T-helper 1 cell (primary cell): Measurements from ENCODE around the gene ANAPC15.
A peak's percentile ranks its signal among the peaks of the same experiment; 100 is the strongest.

ENCODE experiments used
- DNase-seq, 5 donors: peaks; one replicate each; pipeline ENCODE4 v3.0.0-alpha.2; 2012 to 2020

The ANAPC15 gene

GRCh38 chr11:72124046-72124445, 11.6 kb upstream of the ANAPC15 start:
- DNase-seq = no peak

DNA sequence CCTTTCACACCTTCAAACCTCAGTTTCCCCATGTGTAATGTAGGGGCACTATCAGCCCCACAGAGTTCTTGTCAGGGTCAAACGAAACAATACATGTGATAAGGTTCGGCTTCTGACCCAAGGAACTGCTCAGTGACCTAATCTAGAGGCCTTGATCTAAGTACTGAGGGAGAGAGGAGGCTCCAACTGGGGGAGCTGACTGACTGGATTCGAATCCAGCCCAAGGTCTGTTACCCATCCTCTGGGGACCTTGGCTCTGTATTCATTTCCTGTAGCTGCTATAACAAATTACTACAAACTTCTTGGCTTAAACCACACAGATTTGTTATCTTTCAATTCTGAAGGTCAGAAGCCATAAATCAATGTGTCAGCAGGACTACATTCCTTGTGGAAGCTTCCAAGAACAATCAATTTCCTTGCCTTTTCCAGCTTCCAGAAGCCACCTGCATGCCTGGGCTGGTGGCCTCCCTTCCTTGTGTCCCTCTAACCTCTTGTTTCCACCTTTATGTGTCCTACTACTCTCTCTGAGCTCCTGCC, 10.7 kb upstream of the ANAPC15 start:
- no peak for DNase-seq

DNA sequence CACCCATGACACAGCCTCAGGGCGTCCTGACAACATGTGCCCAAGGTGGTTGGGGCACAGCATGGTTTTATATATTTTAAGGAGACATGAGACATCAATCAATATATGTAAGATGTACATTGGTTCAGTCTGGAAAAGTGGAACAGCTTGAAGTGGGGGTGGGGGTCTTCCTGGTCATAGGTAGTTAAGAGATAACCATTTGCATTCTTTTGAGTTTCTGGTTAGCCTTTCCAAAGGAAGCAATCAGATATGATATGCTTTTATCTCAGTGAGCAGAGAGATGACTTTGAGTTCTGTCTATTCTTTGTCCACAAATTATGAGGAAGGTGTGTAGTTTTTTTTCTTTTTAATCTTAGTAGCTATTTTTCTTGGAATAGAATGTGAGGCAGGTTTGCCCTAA, 10.1 kb upstream of the ANAPC15 start:
- no peak for DNase-seq

GRCh38 chr11:72120930-72121329, 8.4 kb upstream of the ANAPC15 start:
- DNase-seq = no peak

DNA sequence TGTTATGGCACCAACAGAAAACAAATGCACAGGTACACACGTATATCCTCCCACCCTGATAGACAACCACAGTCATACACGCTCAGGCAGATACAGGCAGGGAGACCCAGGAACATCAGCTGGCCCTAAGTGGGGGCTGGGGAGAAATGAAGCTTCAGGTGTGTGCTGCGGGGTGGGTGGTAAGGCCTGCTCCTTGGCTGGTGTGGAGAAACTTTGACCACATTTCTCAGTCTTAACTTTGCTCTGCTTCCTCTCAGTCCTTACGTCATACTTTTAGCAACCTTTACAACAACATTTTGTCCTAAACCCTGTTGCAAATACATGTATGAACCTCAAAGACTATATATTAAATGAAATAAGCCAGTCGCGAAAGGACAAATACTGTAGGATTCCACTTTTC, 6.7 kb upstream of the ANAPC15 start:
- no peak for DNase-seq

DNA sequence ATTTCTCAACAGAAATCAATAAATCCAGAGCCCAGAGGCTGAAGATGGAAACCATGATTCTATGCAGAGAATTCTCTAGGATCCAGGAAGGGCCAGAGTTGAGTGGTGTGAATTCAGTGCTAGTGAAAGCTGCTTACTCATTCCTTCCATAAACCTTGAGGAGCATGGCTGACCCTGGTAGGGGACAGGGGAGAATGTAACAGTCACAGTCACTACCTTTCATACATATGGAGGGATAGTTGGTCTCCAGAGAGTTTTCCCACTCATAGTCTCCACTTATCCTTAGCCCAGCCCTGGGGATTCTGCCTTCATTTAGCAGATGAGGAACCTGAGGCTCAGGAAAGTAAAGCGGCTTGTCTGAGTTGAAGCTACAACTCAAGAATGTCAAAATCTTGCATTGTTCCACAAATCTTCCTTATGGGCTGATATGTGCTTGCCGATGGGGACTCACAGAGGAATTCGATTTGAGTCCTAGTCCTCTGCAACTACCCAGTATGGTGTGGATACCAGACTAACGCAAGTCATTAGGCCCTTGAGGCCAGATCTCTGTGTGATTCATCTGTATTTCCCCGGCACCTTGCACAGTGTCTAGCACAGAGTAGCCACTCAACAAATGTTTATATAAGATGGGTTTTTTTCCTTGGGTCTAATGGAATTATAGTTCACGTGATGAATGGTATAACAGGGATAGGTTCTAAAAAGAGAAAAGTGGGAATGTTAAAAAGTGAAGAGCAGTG, 3.7 kb upstream of the ANAPC15 start:
- DNase-seq = no peak

DNA sequence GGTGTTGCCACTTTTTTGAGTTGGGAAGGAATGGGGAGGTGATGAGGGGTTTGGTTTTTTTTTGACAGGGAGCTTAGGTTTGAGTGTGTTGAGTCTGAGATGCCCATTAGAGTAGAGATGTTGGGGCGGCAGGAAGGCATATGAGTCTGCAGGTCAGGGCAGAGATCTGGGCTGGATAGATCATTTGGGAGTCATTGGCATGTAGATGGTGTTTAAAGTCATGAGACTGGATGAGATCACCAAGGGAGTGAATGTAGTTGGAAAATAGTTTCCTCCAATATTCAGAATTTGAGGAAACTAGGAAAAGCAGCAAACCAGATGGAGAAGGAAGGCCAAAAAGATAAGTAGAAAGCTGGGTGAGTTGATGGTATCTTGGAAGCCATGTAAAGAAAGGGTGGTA, 2.1 kb upstream of the ANAPC15 start:
- DNase-seq = no peak

DNA sequence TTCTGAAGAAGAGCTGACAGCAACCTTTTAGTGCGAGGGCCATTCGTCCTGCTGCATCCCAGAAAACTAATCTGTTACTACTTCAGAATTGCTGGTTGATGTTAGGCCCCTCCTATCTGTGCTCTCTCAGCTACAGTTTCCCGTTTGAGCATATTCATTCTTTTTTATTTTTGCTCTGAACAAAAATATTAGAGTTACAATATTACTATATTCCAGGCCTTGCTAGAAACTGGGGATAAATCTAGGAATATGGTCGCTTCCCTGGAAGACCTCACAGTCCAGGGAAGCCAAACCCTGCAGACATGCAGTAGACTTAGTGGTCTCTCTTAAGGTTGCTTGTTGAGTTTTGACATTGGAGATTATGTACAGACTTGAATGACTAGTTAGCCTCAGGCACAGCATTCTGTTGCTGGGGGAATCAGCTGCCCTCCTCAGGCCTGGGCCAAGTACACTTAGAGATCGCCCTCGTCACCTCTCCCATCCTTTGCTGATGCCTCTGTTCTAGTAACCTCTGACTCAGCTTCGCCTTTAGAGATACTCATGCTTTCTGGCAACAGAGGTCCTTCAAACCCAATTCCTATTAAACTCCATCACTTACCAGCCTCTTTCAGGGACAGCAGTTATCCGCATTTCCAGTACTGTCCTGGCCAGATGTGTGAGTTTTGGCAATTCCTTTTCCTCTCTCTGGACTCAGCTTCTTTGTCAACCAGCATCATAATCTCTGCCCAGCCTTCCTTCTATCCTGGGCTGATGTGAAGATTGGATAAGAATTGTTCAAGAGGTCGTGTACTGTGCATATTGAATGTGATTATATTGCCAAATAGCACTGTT, 698 bp upstream of the ANAPC15 start:
- no peak for DNase-seq

DNA sequence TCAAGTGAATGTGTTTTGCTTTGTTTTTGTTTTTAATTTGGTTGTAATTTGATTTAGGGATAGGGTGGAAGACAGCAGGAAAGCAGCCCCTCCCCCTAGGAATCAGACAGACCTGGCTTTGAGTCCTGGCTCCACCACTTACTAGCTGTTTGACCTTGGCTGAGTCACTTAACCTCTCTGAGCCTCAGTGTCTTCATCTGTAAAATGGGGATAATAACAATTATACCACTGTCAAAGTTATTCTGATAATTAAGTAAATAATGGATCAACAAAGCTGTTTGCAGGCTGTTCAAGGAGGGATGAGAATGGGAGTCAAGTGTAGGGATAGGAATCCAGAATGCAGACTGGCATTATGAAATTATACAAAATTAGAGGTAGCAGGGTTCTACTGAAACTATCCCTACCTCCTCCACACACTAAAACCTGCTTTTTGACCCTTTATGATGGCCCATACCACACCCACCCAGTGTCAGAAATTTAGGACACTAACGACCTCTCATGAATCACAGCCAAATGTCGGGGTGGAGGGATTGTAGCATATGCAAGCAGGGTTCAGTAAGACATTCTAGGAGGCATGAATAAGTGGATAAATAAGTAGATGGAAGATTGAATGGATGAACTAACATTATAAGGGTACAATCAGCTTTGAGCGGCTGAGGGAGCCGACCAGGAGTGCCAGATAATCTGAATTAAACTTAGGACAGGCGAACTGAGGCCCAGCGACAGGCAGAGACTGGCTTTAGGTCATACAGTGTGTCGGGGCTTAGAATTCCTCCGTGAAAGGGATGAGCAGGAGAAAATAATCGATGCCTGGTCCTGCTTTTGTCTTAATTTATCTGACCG, 974 bp downstream of the ANAPC15 start:
- no peak for DNase-seq

GRCh38 chr11:72105888-72106287, 6.6 kb downstream of the ANAPC15 start, which contains the start of gene TOMT:
TOMT (plus strand) TSS chr11:72105924; CDS start chr11:72105952, 28 bp downstream.
- no peak for DNase-seq

DNA sequence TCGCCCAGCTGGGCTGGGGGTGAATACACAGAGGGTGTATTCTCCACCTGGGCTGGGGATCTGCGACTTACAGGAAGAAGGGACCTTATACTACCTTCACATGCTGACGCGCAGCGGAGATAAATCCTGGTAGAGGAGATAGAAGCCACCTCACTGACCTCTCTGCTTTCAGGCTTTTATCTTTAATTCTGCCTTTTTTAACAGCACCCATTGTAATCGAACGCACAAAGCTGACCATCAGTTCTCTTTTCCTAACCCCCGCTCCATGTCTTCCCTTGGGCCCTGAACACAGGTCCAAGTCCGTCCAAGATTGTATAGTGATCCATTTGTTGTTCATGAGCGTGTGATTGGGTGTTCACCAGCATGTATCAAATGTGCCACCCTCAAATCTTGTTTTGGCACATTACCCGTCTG, 8.7 kb downstream of the ANAPC15 start:
- DNase-seq = no peak

GRCh38 chr11:72102946-72103753, 9.3 kb downstream of the ANAPC15 start, which contains the start of gene LAMTOR1:
LAMTOR1 (minus strand) TSS chr11:72103297; CDS start chr11:72103224, 73 bp downstream.
- peak; percentile 93 to 98 (median 96) for DNase-seq

DNA sequence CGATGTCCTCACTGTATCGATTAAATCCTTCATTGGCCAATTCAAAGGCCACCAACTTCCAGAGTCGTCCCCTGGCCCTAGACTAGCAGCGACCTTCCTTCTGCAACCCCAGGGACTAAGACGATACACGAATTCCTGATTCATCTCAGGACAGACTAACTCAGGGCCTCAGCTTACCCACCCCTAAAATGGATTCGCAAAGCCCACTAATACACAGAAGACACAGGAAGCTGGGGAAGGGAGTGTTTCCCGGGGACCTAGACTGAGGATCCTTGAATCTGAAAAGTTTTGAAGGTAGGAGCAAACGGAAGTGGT, 9.9 kb downstream of the ANAPC15 start:
- DNase-seq = no peak

- no peak for DNase-seq
Observed at GRCh38 chr11:72102162-72102561, 10.3 kb downstream of the ANAPC15 start.

- no peak for DNase-seq
Observed at GRCh38 chr11:72100462-72100861, 12.0 kb downstream of the ANAPC15 start.

GRCh38 chr11:72100009-72100408, 12.5 kb downstream of the ANAPC15 start:
- DNase-seq = no peak

DNA sequence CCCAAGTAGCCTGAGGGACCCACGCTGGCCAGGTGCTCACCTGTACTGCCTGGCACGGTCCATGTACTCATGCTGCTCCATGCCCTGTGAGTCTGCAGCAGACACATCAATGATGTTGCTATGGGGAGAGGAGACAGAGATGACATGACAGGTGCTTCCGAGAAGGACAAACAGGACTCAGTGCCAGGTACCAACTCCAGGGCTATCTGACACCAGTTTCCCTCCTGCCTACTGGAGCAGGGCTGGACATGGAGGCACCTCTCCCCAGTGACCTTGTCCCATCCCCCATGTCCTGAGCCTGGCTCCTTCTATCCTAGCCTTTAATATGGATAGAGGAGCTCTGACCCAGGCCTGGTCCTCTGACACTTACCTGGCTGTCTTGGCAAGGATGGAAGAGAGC, 13.8 kb downstream of the ANAPC15 start:
- no peak for DNase-seq

- DNase-seq = peak; percentile 19 to 62 (median 49)
Observed at GRCh38 chr11:72091292-72091691, 21.2 kb downstream of the ANAPC15 start.

DNA sequence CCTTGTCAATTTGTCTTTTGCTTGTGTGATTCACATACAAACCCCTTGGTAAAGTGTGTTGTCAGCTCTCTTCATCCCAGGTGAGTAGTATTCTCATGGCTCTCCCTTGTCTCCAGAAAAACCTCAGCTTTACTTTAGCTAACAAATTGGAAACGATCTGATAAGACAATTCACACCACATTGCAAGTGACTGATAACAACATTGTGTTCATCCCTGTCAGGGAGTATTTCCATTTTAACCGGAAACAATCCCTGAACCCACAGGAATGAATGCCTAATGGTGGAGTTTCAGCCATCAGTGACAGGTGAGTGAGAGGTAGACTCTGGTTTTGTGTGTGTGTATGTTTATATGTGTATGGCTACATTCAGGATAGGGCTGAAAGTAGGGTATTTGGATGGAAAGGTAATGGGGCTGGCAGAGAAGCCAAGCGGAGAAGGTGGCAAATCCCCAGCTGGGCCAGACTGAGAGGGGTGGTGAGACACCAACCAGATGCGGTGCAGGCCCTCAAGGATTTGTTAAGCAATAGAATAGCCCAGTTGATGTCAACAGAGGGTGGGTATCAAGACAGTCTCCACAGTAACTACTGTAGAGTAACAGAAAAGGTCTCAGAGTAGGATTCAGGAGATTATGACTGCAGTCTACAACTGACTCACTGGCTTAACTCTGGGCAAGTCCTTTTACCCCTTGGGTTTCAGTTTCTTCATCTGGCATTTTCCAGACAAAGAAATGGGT, 24.3 kb downstream of the ANAPC15 start:
- DNase-seq = no peak

DNA sequence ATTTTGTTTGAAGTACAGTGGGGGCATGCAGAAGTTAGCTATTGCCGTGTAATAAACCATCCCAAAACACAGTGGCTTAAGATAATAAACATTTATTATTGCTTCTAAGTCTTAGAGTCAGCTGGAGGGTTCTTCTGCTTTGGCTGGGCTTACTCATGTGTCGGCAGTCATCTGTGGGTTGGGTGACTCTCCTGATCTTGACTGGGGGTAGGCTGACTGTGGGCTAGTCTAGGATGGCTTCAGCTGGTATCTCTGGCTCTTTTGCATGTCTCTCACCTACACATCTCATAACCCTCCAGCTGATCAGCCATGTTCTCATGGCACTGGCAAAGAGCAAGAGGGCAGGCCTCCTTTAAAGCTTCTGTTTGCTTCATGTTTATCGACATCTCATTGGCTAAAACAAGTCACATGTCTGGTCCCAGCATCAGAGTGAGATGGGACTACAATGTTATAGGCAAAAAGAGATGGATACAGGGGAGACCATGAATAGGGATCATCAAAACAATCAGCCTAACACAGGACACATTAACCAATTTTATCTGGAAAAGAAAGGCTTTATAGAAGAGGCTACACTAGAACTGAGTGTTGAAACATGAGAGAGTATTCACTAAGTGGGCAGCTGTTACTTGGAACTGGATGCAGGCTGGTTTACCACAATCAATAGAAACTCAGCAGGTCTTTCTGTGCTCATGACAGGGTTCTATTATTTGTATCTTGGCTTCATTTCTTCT, 26.7 kb downstream of the ANAPC15 start:
- no peak for DNase-seq

GRCh38 chr11:72084965-72085364, 27.5 kb downstream of the ANAPC15 start:
- no peak for DNase-seq
